ENCODE measurements around the gene PAPPA2.

DNA sequence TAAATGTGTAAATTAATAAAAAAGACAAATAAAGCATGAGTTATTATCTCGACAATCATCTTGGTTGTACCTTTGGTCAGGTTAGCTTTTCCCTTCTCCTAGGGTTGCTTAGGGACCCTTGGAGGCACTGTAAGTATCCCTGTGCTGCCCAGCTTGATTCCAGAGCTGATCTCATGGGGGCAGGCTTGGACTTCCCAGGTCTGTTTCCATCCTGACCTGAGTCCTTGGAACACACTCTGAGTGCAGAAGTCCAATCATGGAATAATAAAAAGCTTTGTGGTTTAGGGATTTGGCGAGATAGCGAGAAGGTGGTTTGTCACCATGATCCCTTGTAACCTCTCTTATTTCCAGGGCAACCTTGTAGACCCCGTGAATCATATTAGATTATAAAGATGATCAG lies 18.7 kb upstream of the PAPPA2 start:
- TF ChIP-seq POLR2A (IDR thresholded peaks at IDR 0.05), result no peak
- TF ChIP-seq, protein P1, sequence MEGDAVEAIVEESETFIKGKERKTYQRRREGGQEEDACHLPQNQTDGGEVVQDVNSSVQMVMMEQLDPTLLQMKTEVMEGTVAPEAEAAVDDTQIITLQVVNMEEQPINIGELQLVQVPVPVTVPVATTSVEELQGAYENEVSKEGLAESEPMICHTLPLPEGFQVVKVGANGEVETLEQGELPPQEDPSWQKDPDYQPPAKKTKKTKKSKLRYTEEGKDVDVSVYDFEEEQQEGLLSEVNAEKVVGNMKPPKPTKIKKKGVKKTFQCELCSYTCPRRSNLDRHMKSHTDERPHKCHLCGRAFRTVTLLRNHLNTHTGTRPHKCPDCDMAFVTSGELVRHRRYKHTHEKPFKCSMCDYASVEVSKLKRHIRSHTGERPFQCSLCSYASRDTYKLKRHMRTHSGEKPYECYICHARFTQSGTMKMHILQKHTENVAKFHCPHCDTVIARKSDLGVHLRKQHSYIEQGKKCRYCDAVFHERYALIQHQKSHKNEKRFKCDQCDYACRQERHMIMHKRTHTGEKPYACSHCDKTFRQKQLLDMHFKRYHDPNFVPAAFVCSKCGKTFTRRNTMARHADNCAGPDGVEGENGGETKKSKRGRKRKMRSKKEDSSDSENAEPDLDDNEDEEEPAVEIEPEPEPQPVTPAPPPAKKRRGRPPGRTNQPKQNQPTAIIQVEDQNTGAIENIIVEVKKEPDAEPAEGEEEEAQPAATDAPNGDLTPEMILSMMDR (IDR thresholded peaks at IDR 0.05), result no peak
